Gastrocnemius medialis (tissue), 4 donors: Measurements from ENCODE around the gene FMNL3. TPM values are rescaled to one million over a fixed set of nuclear protein-coding genes. Genes with fewer than 3 reads are reported as not detected.
"Not testable (repeated sequence)": the region's sequence is repeated elsewhere in the genome, so short reads cannot be mapped to it uniquely, and the experiment has no call there.

Experiments
- ATAC-seq, 2 donors: fragments of 150-250 bp; one replicate each; pipeline ENCODE4 v1.9.1; 2016
- DNase-seq, 2 donors: peaks; one replicate each; pipeline ENCODE4 v3.0.0-alpha.2; 2019
- H3K27ac ChIP-seq, 4 donors: fragments of 200-600 bp; sonication (generic); 1 replicate in 1 of 4; 2 replicates in 3 of 4; pipeline ENCODE4 v1.5.1; 2016 to 2018; ENCODE audit warnings: mild to moderate bottlenecking in 2 of 4, moderate library complexity in 1 of 4
- H3K27me3 ChIP-seq, 3 donors: fragments of 200-600 bp; sonication (generic) in 2 of 3; 1 replicate in 1 of 3; 2 replicates in 2 of 3; pipeline versions ENCODE4 v1.5.1 to v1.6.0; 2016 to 2019; ENCODE audit warnings: mild to moderate bottlenecking in 1 of 3, moderate library complexity in 1 of 3
- H3K36me3 ChIP-seq, 2 donors: fragments of 200-600 bp; sonication (generic) in 1 of 2; one replicate each; pipeline ENCODE4 v1.5.1; 2017 to 2018
- H3K4me1 ChIP-seq, 2 donors: fragments of 200-600 bp; sonication (generic) in 1 of 2; one replicate each; pipeline ENCODE4 v1.5.1; 2016 to 2017; ENCODE audit warnings: mild to moderate bottlenecking in 2 of 2
- H3K4me3 ChIP-seq, 4 donors: fragments of 200-600 bp; sonication (generic) in 3 of 4; 1 replicate in 1 of 4; 2 replicates in 3 of 4; pipeline ENCODE4 v1.5.1; 2016 to 2019; ENCODE audit warnings: mild to moderate bottlenecking in 2 of 4
- H3K9me3 ChIP-seq, 3 donors: fragments of 200-600 bp; sonication (generic) in 2 of 3; 1 replicate in 1 of 3; 2 replicates in 2 of 3; pipeline ENCODE4 v1.5.1; 2016 to 2019
- POLR2A ChIP-seq, 2 donors: fragments of 450-650 bp; IDR thresholded peaks; one replicate each; pipeline ENCODE4 v1.6.1; 2017; ENCODE audit warnings: antibody characterized with exemption in 2 of 2, mild to moderate bottlenecking in 2 of 2, moderate library complexity in 2 of 2
- in situ Hi-C, 4 donors: fragments of 200-750 bp; cut with MboI; loops; one replicate each; pipeline versions ENCODE4 v1.15.0 to v1.8.0; 2017; ENCODE audit warnings: low sequenced_read_pairs in 4 of 4
- intact Hi-C: fragments of 100-400 bp; cut with DNase I; formaldehyde crosslinking; loops from one replicate; pipeline ENCODE4 v1.15.1; 2023; ENCODE audit warnings: low total_unique reads
- total RNA-seq, 4 donors: library from RNA; depleted of rRNA; stranded (reverse); fragments of >200 nt; gene quantifications; one replicate each; pipeline versions ENCODE4 v1.1.0 to v1.2.3, GENCODE V29; 2016
- TF ChIP-seq, protein P1 (sequence below), 5 experiments: fragments of 450-650 bp in 3 of 5; fragments of 200-600 bp in 2 of 5; sonication (generic) in 2 of 5; IDR thresholded peaks in 4 of 5; conservative IDR thresholded peaks in 1 of 5; 1 replicate in 4 of 5; 2 replicates in 1 of 5; pipeline ENCODE4 v1.5.1; 2016 to 2019; ENCODE audit warnings: antibody characterized with exemption in 5 of 5, mild to moderate bottlenecking in 3 of 5, moderate library complexity in 3 of 5

Gene FMNL3
- total RNA-seq, 4 donors from 2014 or later: 2.0 to 5.5 (median 4.9) TPM

DNA sequence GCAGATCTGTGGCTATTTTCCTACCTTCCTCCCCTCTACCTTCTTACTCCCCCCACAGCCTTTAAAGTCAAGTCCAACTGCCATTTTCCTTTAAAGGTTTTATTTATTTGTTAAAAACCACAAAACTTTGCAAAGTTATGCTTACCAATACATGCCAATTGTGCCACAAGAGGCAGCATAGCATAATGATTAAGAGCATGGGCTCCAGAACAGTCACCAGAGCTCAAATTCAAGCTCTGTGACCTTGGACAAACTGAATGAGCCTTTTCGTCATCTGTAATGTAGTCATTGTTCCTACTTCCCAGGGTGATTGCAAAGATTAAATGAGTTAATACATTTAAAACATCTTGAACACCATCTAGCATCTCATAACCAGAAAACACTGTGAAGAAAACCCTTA is 13.0 kb upstream of the FMNL3 start:
- H3K9me3 ChIP-seq: no peaks in the 10 kb centered on the region
- TF ChIP-seq, protein P1, sequence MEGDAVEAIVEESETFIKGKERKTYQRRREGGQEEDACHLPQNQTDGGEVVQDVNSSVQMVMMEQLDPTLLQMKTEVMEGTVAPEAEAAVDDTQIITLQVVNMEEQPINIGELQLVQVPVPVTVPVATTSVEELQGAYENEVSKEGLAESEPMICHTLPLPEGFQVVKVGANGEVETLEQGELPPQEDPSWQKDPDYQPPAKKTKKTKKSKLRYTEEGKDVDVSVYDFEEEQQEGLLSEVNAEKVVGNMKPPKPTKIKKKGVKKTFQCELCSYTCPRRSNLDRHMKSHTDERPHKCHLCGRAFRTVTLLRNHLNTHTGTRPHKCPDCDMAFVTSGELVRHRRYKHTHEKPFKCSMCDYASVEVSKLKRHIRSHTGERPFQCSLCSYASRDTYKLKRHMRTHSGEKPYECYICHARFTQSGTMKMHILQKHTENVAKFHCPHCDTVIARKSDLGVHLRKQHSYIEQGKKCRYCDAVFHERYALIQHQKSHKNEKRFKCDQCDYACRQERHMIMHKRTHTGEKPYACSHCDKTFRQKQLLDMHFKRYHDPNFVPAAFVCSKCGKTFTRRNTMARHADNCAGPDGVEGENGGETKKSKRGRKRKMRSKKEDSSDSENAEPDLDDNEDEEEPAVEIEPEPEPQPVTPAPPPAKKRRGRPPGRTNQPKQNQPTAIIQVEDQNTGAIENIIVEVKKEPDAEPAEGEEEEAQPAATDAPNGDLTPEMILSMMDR (IDR thresholded peaks at IDR 0.05 in 4 of 5, conservative IDR thresholded peaks at IDR 0.05 in 1 of 5): no peak
- TF ChIP-seq POLR2A (IDR thresholded peaks at IDR 0.05): no peak
- no peak overlapping the region for H3K27ac ChIP-seq
- in situ Hi-C loops (no loop called here), intact Hi-C loops (no loop called here)
- DNase-seq (no peak), ATAC-seq (no peak)
- H3K27me3 ChIP-seq: peaks cover 0 to 1% (median 0%) of the 10 kb centered on the region in 3 donors
- H3K36me3 ChIP-seq: no peaks in the 10 kb centered on the region
- H3K4me3 ChIP-seq: no peak overlapping the region
- H3K4me1 ChIP-seq: no peaks in the 10 kb centered on the region

DNA sequence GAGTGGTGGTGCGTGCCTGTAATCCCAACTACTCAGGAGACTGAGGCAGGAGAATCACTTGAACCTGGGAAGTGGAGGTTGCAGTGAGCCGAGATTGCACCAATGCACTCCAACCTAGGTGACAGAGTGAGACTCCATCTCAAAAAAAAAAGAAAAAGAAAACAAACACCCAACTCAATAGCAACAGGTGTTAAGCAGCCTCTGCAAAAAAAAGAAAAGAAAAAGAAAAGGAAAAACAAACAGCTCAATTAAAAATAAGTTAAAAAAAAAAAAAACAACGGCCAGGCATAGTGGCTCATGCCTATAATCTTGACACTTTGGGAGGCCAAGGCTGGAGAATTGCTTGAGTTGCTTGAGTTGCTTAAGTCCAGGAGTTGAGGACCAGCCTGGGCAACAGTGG is 10.6 kb upstream of the FMNL3 start:
- H3K4me3 ChIP-seq, in situ Hi-C loops, DNase-seq, H3K9me3 ChIP-seq, H3K4me1 ChIP-seq, H3K36me3 ChIP-seq, H3K27me3 ChIP-seq, H3K27ac ChIP-seq, ATAC-seq, intact Hi-C loops: not testable (repeated sequence)

- Histone ChIP-seq H3K27me3 (peaks cover 0 to 5% (median 2%) of the 10 kb centered on the region in 3 donors), H3K36me3 (no peaks in the 10 kb centered on the region), H3K9me3 (no peaks in the 10 kb centered on the region), H3K4me3 (no peak overlapping the region), H3K4me1 (no peaks in the 10 kb centered on the region), H3K27ac (no peak overlapping the region)
- ATAC-seq (no peak), DNase-seq (no peak)
- intact Hi-C loops (no loop called here), in situ Hi-C loops (no loop called here)
- TF ChIP-seq, protein P1 (IDR thresholded peaks at IDR 0.05 in 4 of 5, conservative IDR thresholded peaks at IDR 0.05 in 1 of 5): no peak
- TF ChIP-seq POLR2A (IDR thresholded peaks at IDR 0.05): no peak
Measured at GRCh38 chr12:49716553-49716952, 9.3 kb upstream of the FMNL3 start.

DNA sequence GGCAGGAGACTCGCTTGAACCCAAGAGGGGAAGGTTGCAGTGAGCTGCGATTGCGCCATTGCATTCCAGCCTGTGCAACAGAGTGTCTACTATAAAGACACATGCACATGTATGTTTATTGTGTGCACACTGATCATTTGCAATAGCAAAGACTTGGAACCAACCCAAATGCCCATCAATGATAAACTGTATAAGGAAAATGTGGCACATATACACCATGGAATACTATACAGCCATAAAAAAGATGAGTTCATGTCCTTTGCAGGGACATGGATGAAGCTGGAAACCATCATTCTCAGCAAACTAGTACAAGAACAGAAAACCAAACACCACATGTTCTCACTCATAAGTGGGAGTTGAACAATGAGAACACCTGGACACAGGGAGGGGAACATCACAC is 6.7 kb upstream of the FMNL3 start:
- DNase-seq, H3K9me3 ChIP-seq, H3K27me3 ChIP-seq, H3K27ac ChIP-seq, in situ Hi-C loops, H3K4me1 ChIP-seq, H3K4me3 ChIP-seq, intact Hi-C loops, H3K36me3 ChIP-seq, ATAC-seq: not testable (repeated sequence)

DNA sequence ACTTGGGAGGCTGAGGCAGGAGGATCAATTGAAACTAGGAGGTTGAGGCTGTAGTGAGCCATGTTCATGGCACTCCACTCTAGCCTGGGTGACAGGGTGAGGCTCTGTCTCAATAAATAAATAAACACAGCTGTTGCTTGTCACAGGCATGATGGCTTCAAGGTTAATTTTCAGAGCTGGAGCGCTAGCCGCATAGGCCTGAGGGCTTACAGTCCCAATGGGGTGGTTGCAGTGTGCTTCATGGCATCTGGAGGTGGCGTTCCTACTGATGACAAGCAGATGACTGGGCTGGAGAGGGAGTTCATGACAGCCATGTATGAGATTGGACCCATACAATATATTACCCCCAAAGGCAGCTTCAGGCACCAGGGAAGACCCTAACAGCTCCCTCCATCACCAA is 1.6 kb upstream of the FMNL3 start:
- Histone ChIP-seq H3K4me3 (no peak overlapping the region), H3K27me3 (peaks cover 0 to 2% (median 0%) of the 10 kb centered on the region in 3 donors), H3K27ac (no peak overlapping the region), H3K36me3 (no peaks in the 10 kb centered on the region), H3K9me3 (no peaks in the 10 kb centered on the region), H3K4me1 (peaks cover 16 to 20% of the 10 kb centered on the region in 2 donors)
- ATAC-seq (no peak), DNase-seq (no peak)
- in situ Hi-C loops (loop anchor here (5.0 kb wide), 1 partner anchor 67 kb away; no protein-coding TSS in a partner anchor), intact Hi-C loops (no loop called here)
- TF ChIP-seq, protein P1 (IDR thresholded peaks at IDR 0.05 in 4 of 5, conservative IDR thresholded peaks at IDR 0.05 in 1 of 5): no peak
- no peak for TF ChIP-seq POLR2A (IDR thresholded peaks at IDR 0.05)

DNA sequence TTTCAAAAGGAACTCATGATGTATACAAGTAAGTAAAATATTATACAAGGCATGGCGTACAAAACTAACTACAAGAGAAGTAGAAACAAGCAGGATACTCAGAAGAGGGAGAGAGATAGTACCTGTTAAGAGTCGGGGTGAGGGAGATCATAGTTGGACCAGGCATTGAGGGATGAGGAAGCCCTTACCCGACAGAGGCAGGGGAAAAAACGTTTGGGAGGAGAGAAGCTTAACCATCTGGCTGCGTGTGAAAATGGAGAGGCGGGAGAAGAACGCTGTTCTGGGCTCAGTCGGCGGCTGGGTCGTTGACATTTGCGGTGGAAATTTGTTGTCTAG is 575 bp upstream of the FMNL3 start:
- no peak for TF ChIP-seq POLR2A (IDR thresholded peaks at IDR 0.05)
- TF ChIP-seq, protein P1 (IDR thresholded peaks at IDR 0.05 in 4 of 5, conservative IDR thresholded peaks at IDR 0.05 in 1 of 5): no peak
- H3K9me3 ChIP-seq: no peaks in the 10 kb centered on the region
- ATAC-seq (peak in 1 of 2 donors; percentile 13), DNase-seq (no peak)
- intact Hi-C loops: loop anchor here (1.0 to 2.0 kb wide), 4 partner anchors 34 to 71 kb away; partner anchors contain the start of gene TMBIM6
- H3K36me3 ChIP-seq: no peaks in the 10 kb centered on the region
- H3K27me3 ChIP-seq: peaks cover 0 to 2% (median 0%) of the 10 kb centered on the region in 3 donors
- peak overlapping the region in 1 of 4 donors; percentile 82 for H3K4me3 ChIP-seq
- peaks cover 25 to 29% of the 10 kb centered on the region in 2 donors for H3K4me1 ChIP-seq
- no peak overlapping the region for H3K27ac ChIP-seq
- in situ Hi-C loops: loop anchor here (5.0 kb wide), 1 partner anchor 65 kb away; no protein-coding TSS in a partner anchor
